ENCODE results near the gene ERC2.

The ERC2 gene

DNA sequence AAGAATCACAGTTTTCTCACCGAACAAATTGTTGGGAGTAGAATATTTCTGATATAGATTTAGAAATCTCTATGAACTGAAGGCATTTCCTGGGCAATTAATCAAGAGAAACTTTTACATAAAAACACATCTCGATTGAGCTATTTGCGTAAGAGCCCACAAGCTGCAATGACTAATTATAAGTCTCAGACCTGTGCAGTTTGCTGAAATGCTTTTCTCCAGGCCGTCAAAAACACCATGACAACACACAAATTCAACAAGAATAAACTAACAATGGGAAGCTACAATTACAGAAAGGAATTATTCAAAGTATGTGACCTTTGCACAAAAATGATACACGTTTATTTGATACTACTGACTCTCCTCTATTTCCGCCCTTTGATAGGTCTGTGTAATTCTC lies 499.9 kb downstream of the ERC2 start:
- Histone ChIP-seq H3K9me3 (ENCODE audit: control insufficient read depth in 2 of 2, low read length in 2 of 2) (no peaks in the 10 kb centered on the region), H3K9ac (ENCODE audit: low read depth in 1 of 2, low read length in 2 of 2) (no peak overlapping the region), H3K27ac (ENCODE audit: low read depth in 2 of 2, low read length in 2 of 2) (no peak overlapping the region), H3K36me3 (ENCODE audit: control insufficient read depth in 2 of 2, insufficient read depth in 2 of 2, low read length in 2 of 2) (no peaks in the 10 kb centered on the region), H3K27me3 (ENCODE audit: control insufficient read depth in 2 of 2, insufficient read depth in 2 of 2, low read length in 2 of 2) (no peaks in the 10 kb centered on the region), H3K4me1 (ENCODE audit: control insufficient read depth in 2 of 2, insufficient read depth in 2 of 2, low read length in 2 of 2) (no peaks in the 10 kb centered on the region), H3K4me3 (ENCODE audit: low read length in 2 of 2) (no peak overlapping the region)

DNA sequence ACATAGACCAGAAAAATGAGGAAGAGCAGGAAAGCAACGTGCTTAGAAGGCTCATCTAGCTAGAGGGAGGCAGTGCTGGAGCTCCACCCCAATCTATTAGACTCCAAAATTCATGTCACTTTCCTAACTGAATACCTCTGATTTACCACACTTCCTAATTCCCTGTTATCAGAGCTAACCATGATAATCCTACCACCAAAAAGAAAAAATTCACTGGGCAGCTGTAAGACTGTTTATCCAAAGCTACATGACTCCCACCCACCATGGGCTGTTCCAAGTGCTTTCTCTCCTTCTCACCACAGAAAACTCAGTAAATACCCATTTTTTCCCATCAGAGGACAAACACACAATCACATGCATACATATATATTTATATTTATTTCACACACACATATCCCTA lies 501.7 kb downstream of the ERC2 start:
- H3K36me3 ChIP-seq (ENCODE audit: control insufficient read depth in 2 of 2, insufficient read depth in 2 of 2, low read length in 2 of 2): no peaks in the 10 kb centered on the region
- no peaks in the 10 kb centered on the region for H3K4me1 ChIP-seq (ENCODE audit: control insufficient read depth in 2 of 2, insufficient read depth in 2 of 2, low read length in 2 of 2)
- no peak overlapping the region for H3K9ac ChIP-seq (ENCODE audit: low read depth in 1 of 2, low read length in 2 of 2)
- no peaks in the 10 kb centered on the region for H3K9me3 ChIP-seq (ENCODE audit: control insufficient read depth in 2 of 2, low read length in 2 of 2)
- H3K4me3 ChIP-seq (ENCODE audit: low read length in 2 of 2): no peak overlapping the region
- no peak overlapping the region for H3K27ac ChIP-seq (ENCODE audit: low read depth in 2 of 2, low read length in 2 of 2)
- H3K27me3 ChIP-seq (ENCODE audit: control insufficient read depth in 2 of 2, insufficient read depth in 2 of 2, low read length in 2 of 2): no peaks in the 10 kb centered on the region

DNA sequence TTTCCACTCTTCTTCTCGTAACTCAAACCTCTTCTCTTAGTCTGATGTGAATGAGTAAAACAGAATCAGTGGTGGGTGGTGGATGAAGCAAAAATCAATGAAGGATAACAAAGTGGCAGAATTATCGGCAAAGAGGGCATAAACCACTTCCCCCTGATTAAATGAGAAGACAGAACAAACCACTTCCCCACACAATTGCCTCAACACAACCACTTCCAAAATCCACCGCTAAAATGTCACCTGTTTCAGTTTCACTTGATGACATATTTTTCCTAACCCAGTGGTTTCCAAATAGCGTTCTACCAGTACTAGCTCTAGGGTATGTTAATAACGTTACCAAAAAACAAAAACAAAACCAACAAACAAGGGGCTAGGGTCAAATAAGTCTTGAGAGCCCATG lies 502.5 kb downstream of the ERC2 start:
- Histone ChIP-seq H3K4me3 (ENCODE audit: low read length in 2 of 2) (no peak overlapping the region), H3K27me3 (ENCODE audit: control insufficient read depth in 2 of 2, insufficient read depth in 2 of 2, low read length in 2 of 2) (no peaks in the 10 kb centered on the region), H3K9ac (ENCODE audit: low read depth in 1 of 2, low read length in 2 of 2) (no peak overlapping the region), H3K27ac (ENCODE audit: low read depth in 2 of 2, low read length in 2 of 2) (no peak overlapping the region), H3K36me3 (ENCODE audit: control insufficient read depth in 2 of 2, insufficient read depth in 2 of 2, low read length in 2 of 2) (no peaks in the 10 kb centered on the region), H3K4me1 (ENCODE audit: control insufficient read depth in 2 of 2, insufficient read depth in 2 of 2, low read length in 2 of 2) (no peaks in the 10 kb centered on the region), H3K9me3 (ENCODE audit: control insufficient read depth in 2 of 2, low read length in 2 of 2) (no peaks in the 10 kb centered on the region)

DNA sequence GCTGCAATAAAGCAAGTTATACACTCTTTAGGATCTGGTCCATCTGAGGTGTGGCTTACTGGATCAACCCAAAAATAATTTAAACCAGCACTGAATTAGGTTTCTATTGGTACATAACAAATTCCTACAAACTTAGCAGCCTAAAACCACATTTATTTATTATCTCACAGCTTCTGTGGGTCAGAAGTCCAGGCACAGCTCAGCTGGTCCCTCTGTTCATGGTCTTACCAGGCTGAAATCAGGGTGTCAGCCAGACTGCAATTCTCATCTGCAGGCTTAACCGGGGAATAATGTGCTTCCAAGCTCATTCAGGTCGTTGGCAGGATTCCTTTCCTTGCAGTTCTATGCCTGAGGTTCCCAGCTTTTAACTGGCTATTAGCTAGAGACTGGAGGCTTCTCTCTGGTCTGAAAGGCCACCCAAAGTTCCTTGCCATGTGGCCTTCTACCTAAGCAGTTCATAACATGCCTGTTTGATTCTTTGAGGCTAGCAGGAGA lies 503.7 kb downstream of the ERC2 start:
- Histone ChIP-seq H3K4me3 (ENCODE audit: low read length in 2 of 2) (no peak overlapping the region), H3K9ac (ENCODE audit: low read depth in 1 of 2, low read length in 2 of 2) (no peak overlapping the region), H3K4me1 (ENCODE audit: control insufficient read depth in 2 of 2, insufficient read depth in 2 of 2, low read length in 2 of 2) (no peaks in the 10 kb centered on the region), H3K27ac (ENCODE audit: low read depth in 2 of 2, low read length in 2 of 2) (no peak overlapping the region), H3K9me3 (ENCODE audit: control insufficient read depth in 2 of 2, low read length in 2 of 2) (no peaks in the 10 kb centered on the region), H3K36me3 (ENCODE audit: control insufficient read depth in 2 of 2, insufficient read depth in 2 of 2, low read length in 2 of 2) (no peaks in the 10 kb centered on the region), H3K27me3 (ENCODE audit: control insufficient read depth in 2 of 2, insufficient read depth in 2 of 2, low read length in 2 of 2) (no peaks in the 10 kb centered on the region)

DNA sequence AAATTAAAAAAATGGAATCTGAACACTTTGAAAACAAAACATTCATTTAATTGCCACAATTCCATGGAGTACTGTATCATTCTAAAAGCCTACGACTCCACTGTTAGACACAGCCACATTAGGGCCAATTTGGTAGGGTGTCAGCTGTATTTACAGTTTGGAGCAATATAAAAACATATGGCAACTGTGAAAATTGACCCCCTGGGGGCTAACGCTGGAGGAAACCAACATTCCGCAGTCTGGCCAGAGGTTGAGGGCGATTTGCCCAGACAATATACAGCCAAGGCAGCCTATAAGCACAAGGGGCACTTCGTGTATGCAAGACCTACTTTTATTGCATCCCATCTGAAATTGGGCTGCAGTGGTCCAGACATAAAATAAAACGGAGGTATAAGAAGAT lies 504.7 kb downstream of the ERC2 start:
- no peaks in the 10 kb centered on the region for H3K9me3 ChIP-seq (ENCODE audit: control insufficient read depth in 2 of 2, low read length in 2 of 2)
- H3K27me3 ChIP-seq (ENCODE audit: control insufficient read depth in 2 of 2, insufficient read depth in 2 of 2, low read length in 2 of 2): no peaks in the 10 kb centered on the region
- H3K36me3 ChIP-seq (ENCODE audit: control insufficient read depth in 2 of 2, insufficient read depth in 2 of 2, low read length in 2 of 2): no peaks in the 10 kb centered on the region
- no peak overlapping the region for H3K27ac ChIP-seq (ENCODE audit: low read depth in 2 of 2, low read length in 2 of 2)
- H3K9ac ChIP-seq (ENCODE audit: low read depth in 1 of 2, low read length in 2 of 2): no peak overlapping the region
- no peak overlapping the region for H3K4me3 ChIP-seq (ENCODE audit: low read length in 2 of 2)
- no peaks in the 10 kb centered on the region for H3K4me1 ChIP-seq (ENCODE audit: control insufficient read depth in 2 of 2, insufficient read depth in 2 of 2, low read length in 2 of 2)

DNA sequence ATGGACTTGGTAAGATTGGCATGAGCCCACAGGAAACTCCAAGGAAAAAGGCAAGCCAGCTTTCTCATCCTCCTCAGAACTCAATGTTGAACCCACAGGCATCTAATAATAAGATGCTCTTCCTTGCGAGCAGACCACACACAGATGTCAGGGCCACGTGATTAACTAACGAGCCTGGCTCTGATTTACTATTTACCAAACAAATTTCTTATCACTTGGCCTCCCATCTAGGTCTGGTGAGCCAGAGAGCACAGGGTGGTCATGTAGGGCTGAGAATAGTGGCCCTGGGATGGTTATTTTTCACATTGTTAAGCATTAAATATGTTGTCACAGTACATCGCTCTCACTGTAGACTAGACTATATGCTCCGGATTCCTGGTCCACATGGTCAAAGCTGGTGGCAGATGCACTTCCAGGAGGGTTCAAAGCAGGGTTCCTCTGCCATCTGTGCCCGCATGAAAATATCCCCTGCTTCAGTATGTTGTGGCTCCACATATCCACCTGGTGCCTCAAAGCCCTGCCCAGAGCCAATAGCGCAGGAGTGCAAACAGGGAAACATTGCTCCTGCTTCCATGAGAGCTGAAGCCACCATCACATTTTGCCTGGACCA lies 508.7 kb downstream of the ERC2 start:
- H3K27ac ChIP-seq (ENCODE audit: low read depth in 2 of 2, low read length in 2 of 2): no peak overlapping the region
- H3K9me3 ChIP-seq (ENCODE audit: control insufficient read depth in 2 of 2, low read length in 2 of 2): no peaks in the 10 kb centered on the region
- H3K36me3 ChIP-seq (ENCODE audit: control insufficient read depth in 2 of 2, insufficient read depth in 2 of 2, low read length in 2 of 2): no peaks in the 10 kb centered on the region
- no peaks in the 10 kb centered on the region for H3K4me1 ChIP-seq (ENCODE audit: control insufficient read depth in 2 of 2, insufficient read depth in 2 of 2, low read length in 2 of 2)
- no peak overlapping the region for H3K9ac ChIP-seq (ENCODE audit: low read depth in 1 of 2, low read length in 2 of 2)
- H3K27me3 ChIP-seq (ENCODE audit: control insufficient read depth in 2 of 2, insufficient read depth in 2 of 2, low read length in 2 of 2): no peaks in the 10 kb centered on the region
- no peak overlapping the region for H3K4me3 ChIP-seq (ENCODE audit: low read length in 2 of 2)

DNA sequence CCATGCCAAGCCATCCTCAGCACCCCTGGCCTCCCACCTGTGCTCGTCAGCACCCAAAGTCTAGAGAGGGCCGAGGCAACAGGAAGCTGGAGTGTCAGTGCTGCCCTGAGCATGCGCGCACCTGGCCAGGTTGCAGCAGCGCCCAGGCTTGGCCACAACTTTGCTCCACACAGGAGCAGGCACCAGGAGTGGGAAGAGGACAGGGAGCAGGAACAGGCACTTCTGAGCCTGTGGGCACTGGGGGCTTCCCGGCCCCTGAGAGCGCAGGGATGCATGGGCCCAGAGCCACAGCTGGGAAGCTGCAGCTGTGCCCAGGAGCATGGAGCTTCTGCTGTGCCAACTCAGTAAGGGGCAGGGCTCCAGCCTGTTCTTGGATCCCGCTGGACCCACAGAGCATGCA lies 509.7 kb downstream of the ERC2 start:
- Histone ChIP-seq H3K9me3 (ENCODE audit: control insufficient read depth in 2 of 2, low read length in 2 of 2) (no peaks in the 10 kb centered on the region), H3K27ac (ENCODE audit: low read depth in 2 of 2, low read length in 2 of 2) (no peak overlapping the region), H3K36me3 (ENCODE audit: control insufficient read depth in 2 of 2, insufficient read depth in 2 of 2, low read length in 2 of 2) (no peaks in the 10 kb centered on the region), H3K4me3 (ENCODE audit: low read length in 2 of 2) (no peak overlapping the region), H3K9ac (ENCODE audit: low read depth in 1 of 2, low read length in 2 of 2) (no peak overlapping the region), H3K4me1 (ENCODE audit: control insufficient read depth in 2 of 2, insufficient read depth in 2 of 2, low read length in 2 of 2) (no peaks in the 10 kb centered on the region), H3K27me3 (ENCODE audit: control insufficient read depth in 2 of 2, insufficient read depth in 2 of 2, low read length in 2 of 2) (no peaks in the 10 kb centered on the region)

DNA sequence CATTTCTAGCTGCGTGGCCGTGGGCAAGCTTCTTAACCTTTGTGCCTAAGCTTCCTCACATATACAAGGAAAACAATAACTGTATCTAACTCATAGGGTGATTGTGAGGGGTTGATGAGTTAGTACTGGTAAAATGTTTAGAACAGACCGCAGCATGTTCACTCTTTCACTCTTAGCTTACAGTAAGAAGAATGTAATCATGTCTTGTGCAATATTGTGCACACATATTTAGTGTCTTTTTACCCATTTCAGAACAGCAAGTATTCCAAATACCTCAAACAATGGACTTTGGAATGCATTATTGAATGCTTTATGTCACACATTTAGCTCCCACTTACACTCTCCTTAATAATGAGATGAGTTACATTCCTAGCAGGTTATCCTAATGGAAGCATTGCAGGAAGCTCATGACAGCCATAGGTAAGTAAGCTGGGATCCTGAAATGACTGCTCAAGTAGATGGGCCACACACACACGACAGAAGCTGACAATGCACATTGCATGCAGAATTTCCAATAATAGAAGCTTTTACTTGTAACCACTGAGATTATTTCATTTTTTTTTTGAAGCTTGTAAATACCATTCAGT lies 512.3 kb downstream of the ERC2 start:
- H3K9ac ChIP-seq (ENCODE audit: low read depth in 1 of 2, low read length in 2 of 2): no peak overlapping the region
- H3K4me1 ChIP-seq (ENCODE audit: control insufficient read depth in 2 of 2, insufficient read depth in 2 of 2, low read length in 2 of 2): no peaks in the 10 kb centered on the region
- H3K4me3 ChIP-seq (ENCODE audit: low read length in 2 of 2): no peak overlapping the region
- no peaks in the 10 kb centered on the region for H3K27me3 ChIP-seq (ENCODE audit: control insufficient read depth in 2 of 2, insufficient read depth in 2 of 2, low read length in 2 of 2)
- no peaks in the 10 kb centered on the region for H3K36me3 ChIP-seq (ENCODE audit: control insufficient read depth in 2 of 2, insufficient read depth in 2 of 2, low read length in 2 of 2)
- H3K27ac ChIP-seq (ENCODE audit: low read depth in 2 of 2, low read length in 2 of 2): no peak overlapping the region
- no peaks in the 10 kb centered on the region for H3K9me3 ChIP-seq (ENCODE audit: control insufficient read depth in 2 of 2, low read length in 2 of 2)

DNA sequence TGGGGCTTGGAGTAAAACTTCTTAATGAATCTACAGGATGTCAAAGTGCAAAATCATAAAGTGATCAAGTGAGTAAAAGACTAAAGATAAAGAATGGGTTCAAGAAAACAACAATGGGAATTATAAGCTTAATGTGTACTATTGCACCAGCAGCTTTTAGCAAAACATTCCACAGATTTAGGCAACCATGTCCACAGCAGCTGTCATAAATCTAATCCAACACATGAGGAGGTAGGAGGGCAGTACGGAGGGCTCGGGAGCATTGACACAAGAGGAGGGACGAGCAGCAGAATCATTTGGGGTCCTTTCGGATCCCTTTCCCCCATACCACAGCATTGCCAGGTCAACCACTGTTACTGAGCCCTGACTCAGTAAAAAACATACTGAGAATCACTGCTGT lies 516.9 kb downstream of the ERC2 start:
- Histone ChIP-seq H3K9ac (ENCODE audit: low read depth in 1 of 2, low read length in 2 of 2) (no peak overlapping the region), H3K27ac (ENCODE audit: low read depth in 2 of 2, low read length in 2 of 2) (no peak overlapping the region), H3K36me3 (ENCODE audit: control insufficient read depth in 2 of 2, insufficient read depth in 2 of 2, low read length in 2 of 2) (no peaks in the 10 kb centered on the region), H3K27me3 (ENCODE audit: control insufficient read depth in 2 of 2, insufficient read depth in 2 of 2, low read length in 2 of 2) (no peaks in the 10 kb centered on the region), H3K4me3 (ENCODE audit: low read length in 2 of 2) (no peak overlapping the region), H3K4me1 (ENCODE audit: control insufficient read depth in 2 of 2, insufficient read depth in 2 of 2, low read length in 2 of 2) (no peaks in the 10 kb centered on the region), H3K9me3 (ENCODE audit: control insufficient read depth in 2 of 2, low read length in 2 of 2) (no peaks in the 10 kb centered on the region)

DNA sequence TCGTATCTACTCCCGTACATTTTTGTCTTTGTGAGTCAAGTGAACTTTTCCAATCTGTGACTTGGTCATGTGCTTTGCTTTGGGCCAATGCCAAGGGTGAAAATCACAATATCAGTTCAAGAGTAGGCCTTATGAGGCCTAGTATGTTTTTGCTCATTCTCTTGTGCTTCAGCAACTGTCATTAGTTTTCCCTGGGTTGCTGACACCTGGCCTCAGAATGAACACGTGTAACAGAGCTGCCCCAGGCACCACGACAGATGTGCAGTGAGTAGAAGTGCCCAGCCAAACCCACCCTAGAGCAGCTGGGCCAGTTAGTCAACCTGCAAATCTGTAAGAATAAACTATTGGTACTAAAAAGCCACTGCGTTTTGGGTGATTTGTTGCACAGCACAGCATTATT lies 520.9 kb downstream of the ERC2 start:
- Histone ChIP-seq H3K9me3 (ENCODE audit: control insufficient read depth in 2 of 2, low read length in 2 of 2) (no peaks in the 10 kb centered on the region), H3K36me3 (ENCODE audit: control insufficient read depth in 2 of 2, insufficient read depth in 2 of 2, low read length in 2 of 2) (no peaks in the 10 kb centered on the region), H3K27me3 (ENCODE audit: control insufficient read depth in 2 of 2, insufficient read depth in 2 of 2, low read length in 2 of 2) (no peaks in the 10 kb centered on the region), H3K4me3 (ENCODE audit: low read length in 2 of 2) (no peak overlapping the region), H3K9ac (ENCODE audit: low read depth in 1 of 2, low read length in 2 of 2) (no peak overlapping the region), H3K4me1 (ENCODE audit: control insufficient read depth in 2 of 2, insufficient read depth in 2 of 2, low read length in 2 of 2) (no peaks in the 10 kb centered on the region), H3K27ac (ENCODE audit: low read depth in 2 of 2, low read length in 2 of 2) (no peak overlapping the region)
